ENCODE results near the gene FBXO2.

- TF ChIP-seq CTCF (IDR thresholded peaks at IDR 0.05; ENCODE audit: insufficient read depth, low read depth, low read length) (peak; percentile 22), EZH2 (IDR thresholded peaks at IDR 0.05; ENCODE audit: insufficient read depth, low read length) (no peak)
These were observed 3.8 kb downstream of the FBXO2 start for GRCh38 chr1:11650331-11650991.

All from astrocyte (in vitro differentiated cells and primary cell).